NT2/D1 (cell line): ENCODE measurements around the gene TACR2.

Experiments
- YY1 ChIP-seq: IDR thresholded peaks from 2 replicates; pipeline ENCODE4 v1.6.1; 2011; ENCODE audit not compliant: insufficient read length, insufficient read depth
- ZNF274 ChIP-seq: IDR thresholded peaks from 2 replicates; pipeline ENCODE4 v1.6.1; 2011; ENCODE audit warnings: mild to moderate bottlenecking, low read depth, low read length

DNA sequence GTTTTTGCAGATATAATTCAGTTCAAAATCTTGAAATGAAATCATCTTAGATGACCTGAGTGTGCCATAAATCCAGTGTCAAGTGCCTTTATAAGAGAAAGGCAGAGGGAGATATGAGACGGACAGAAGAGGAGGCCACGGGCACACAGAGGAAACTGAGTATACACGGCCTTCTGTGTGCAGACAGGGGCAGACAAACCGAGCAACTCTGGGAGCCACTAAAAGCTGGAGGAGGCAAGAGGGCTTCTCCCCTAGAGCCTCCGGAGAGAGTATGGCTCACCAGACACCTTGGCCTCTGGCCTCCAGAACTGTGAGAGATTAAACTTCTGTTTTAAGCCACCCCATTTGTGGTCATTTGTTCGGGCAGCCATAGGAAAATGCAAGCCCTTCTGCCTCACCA lies 47.2 kb upstream of the TACR2 start:
- no peak for TF ChIP-seq YY1
- TF ChIP-seq ZNF274, result no peak
